Stromal cell of bone marrow (primary cell): ENCODE measurements around the gene OPCML.

Experiments used
- DNase-seq: peaks from one replicate; pipeline ENCODE4 v3.0.0-alpha.2; 2012; ENCODE audit warnings: low read depth

OPCML gene

DNA sequence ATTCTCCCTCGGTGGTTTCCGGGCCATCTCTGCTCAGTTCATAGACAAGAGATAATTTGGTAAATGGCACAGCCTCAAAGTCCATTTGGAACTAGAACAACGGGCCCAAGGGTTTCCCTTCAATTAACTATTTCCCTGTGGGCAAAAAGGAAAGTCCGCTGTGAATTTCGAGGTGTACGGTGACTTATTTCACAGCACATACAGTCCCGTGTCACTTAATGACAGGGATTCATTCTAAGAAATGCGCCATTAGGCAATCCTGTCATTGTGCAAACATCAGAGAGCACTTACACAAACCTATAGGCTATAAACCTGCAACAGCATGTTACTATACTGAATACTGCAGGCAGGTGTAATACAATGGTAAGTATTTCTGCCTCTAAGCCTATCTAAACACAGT, 551.6 kb downstream of the OPCML start:
- no peak for DNase-seq

- no peak for DNase-seq
These were observed 554.6 kb downstream of the OPCML start for GRCh38 chr11:132977746-132978145.

GRCh38 chr11:132977241-132977640, 555.1 kb downstream of the OPCML start:
- no peak for DNase-seq

DNA sequence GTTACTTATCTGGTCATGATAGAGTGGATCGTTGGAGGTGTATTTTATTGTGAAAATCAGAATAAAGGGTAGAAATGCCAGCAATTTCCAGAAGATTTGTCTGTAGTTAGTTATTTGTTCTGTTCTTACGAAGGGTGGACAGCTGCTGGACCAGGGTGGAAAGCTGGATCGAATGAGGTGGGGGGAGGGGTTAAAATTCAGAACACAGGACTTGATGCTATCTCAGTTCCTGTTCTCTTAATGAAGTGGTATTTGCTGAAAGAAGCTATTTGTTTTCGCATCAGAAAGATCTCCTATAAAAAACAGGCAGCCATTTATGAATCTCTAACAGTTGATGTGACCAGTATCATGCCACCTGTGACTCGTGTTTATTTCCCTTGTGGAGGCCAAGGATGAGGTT, 556.2 kb downstream of the OPCML start:
- no peak for DNase-seq

- DNase-seq: no peak
These were observed 558.6 kb downstream of the OPCML start for GRCh38 chr11:132973686-132974085.

- no peak for DNase-seq
These were observed 559.7 kb downstream of the OPCML start for GRCh38 chr11:132972565-132972964.

GRCh38 chr11:132971351-132971750, 561.0 kb downstream of the OPCML start:
- no peak for DNase-seq

GRCh38 chr11:132969892-132970291, 562.4 kb downstream of the OPCML start:
- DNase-seq: no peak

- DNase-seq: peak; percentile 72
These were observed 570.3 kb downstream of the OPCML start for GRCh38 chr11:132962041-132962440.

DNA sequence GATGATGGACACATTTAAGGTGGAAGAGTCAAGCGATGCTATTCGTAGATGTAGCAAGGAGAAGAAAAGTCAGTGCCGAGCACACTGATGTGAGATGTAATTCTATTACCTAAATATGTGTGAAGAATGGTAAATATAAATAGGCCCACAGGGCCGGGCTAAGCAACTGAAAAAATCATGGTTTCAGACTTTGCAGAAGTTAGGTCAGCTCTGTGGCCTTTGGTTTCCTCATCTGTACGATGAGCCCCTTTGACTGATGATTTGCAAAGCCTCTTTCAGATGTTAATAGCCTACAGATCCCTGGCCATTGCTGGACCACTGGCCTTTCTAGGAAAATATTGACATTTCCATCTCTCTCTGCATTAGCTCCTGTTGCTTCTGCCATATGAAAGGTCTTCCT, 570.8 kb downstream of the OPCML start:
- DNase-seq: no peak

DNA sequence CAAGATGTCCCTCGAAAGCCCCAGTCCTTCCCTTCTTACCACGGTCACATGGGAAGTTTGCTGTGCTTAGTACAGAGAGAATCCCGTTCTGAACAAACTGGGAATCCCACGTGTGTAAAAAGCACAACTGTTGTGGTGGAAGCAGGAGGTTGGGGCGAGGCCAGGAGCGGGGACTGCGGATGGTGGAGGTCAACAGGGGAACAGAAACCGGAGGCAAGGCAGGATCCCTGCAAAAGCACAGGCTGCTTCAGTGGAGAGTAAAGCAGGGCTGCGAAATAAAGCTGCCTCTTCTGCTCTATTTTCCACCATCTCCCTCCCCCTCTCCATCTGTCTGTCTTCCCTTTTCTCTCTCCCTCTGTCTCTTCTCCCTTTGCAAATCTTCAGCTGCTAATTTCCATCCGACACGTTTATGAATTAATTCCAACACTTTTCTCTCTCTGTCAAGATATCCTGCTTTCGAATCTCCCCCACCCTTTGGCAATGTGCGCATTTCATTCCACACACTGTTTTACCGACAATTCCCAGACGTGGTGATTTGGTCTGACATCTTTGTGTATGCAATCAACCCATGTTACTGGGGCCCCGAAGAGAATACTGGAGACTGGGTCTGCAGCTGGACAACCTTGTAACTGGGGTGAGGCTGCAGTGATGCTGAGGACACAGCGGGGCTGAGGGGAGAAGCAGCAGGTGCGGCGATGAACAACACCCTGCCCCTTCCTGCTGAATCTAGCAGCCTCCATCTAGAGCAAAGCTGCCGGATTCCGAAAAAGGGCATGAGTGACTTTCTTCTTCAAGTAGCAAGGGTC, 571.8 kb downstream of the OPCML start:
- DNase-seq: no peak

- no peak for DNase-seq
These were observed 572.6 kb downstream of the OPCML start for GRCh38 chr11:132959693-132960092.

- no peak for DNase-seq
These were observed 574.4 kb downstream of the OPCML start for GRCh38 chr11:132957881-132958280.

DNA sequence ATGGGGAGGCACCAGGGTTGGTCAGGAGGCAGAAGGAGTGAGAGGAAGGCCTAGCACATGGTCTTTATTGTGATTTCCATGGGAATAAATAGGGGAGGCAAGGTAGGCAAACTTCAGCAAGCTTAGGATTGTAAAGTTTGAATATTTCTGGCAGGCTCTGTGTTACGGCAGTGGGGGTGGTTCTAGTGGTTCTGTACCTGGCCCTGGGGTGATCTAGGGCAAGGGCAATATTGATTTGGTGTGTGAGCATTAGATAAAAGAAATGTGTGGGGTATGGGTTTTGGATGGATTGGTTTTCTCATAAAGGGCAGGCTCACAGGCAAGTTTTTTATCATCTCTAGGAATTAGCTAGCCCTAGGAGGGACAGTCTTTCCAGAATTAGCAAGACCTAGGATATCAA, 584.0 kb downstream of the OPCML start:
- no peak for DNase-seq

GRCh38 chr11:132944569-132944944, 587.7 kb downstream of the OPCML start:
- no peak for DNase-seq

GRCh38 chr11:132943706-132944568, 588.4 kb downstream of the OPCML start:
- DNase-seq: no peak

GRCh38 chr11:132943357-132943705, 589.0 kb downstream of the OPCML start:
- DNase-seq: no peak

DNA sequence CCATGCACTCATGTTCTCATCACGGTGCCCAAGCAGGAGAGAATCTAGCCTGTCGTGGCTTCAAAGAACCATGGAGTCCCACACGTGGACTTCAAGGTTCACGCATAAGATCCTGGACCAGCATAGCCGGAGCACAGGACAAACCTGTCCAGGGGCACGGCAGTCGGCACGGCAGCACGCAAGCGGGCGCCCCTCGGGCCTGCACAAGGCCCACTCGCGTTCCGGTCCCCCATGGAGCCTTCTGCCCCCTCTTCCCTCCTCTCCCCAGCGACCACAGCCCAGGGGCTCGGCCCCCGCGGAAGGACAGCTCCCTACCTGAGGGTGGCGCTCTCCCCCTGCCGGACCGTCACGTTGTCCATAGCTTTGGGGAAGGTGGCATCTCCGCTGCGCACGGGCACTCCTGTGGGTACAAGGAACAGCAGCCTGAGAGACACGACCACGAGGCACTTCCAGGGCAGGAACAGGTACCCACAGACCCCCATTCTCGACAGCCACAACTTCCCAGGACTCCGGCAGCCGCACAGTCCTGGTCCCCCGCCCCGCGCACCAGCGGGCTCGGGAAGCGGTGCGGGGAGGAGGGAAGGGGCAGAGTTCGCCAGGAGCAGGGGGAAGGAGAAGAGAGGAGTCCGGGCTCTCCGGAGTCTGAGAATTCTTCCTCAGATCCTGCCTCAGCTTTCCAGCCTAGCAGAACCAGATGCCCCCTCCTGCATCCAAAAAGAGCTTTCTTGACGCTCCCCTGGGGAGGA, 589.5 kb downstream of the OPCML start:
- DNase-seq: no peak

DNA sequence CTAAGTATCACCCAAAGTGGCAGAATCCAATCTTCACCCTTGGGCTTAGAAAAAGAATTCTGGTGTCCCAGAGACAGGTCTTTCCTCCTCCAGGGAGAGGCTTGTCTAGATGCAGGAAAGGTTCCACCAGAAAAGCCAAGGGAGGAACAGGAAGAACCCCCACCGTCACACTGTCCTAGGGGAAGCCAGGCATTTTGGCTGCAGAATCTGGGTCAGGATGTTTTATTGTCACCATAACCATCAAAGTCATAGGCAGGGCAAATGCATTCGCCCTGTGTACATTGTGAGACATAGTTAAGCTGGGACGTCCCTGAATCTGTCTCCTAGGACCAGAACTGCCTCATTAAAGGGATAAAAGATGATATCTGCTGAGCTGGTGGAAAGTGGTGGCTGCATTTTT, 590.5 kb downstream of the OPCML start:
- DNase-seq: no peak

- peak; percentile 24 for DNase-seq
These were observed 591.2 kb downstream of the OPCML start for GRCh38 chr11:132941024-132941646.

DNA sequence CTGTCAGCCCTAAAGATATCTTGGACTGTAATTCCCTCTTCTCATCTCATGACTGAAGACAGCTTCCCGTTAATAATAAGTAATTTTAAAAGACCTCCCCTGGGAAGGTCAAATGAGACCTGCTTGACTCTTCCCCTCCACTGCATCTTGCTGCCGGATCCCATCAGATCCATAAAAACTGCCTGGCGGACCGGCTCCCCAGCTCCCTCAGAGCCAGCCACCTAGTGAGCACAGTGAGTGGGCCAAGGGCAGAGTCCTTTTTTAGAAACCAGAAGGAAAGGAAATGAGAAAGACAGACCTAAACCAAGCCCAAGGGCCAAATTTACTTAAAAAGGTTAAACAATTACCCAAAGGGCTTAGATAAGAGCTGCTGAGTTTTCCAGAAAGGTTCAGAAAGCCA, 595.3 kb downstream of the OPCML start:
- no peak for DNase-seq

DNA sequence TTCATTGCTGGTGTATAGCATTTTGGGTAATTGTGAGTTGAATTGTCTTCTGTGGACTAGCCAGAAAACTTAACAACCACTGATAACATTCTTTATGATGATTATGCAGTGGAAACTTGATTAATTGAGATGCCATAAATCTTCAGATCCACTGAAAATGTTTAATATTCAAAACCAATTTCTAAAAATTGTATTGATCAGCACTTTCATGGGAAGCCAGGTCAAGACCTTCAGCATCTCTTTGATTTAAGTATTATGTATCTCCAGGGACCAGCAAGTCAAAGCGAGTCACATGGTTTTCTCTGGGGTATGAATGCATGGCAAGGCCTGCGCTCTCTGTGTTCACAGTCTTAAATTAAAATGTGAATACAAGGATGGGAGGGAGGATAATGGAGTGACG, 596.9 kb downstream of the OPCML start:
- DNase-seq: no peak
